Eye (tissue), 1 donor: ENCODE results near the gene SYT9.

ENCODE experiments used
- DNase-seq: peaks from one replicate; pipeline ENCODE4 v3.0.0-alpha.2; 2015

The SYT9 gene

GRCh38 chr11:7348432-7349304 is 97.0 kb downstream of the SYT9 start:
- DNase-seq = peak; percentile 45

DNA sequence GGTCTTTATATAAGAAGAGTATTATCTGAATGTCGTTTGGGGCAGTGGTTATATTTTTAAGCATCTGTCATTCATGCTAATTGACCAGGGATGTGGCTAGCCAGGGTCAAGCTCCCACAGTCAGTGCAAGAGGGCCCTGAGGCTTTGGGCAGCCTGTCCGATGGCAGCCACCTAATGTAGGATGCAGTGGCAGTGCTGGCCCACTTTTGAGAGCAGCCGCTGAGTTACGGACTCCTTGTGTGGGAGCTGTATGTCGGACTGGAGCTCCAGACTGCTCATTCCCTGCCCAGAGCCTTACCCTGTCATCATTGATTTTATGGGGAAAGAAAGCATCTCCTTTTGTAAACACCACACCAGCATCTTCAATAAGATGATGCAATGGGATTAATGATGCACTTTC is 99.5 kb downstream of the SYT9 start:
- no peak for DNase-seq

- DNase-seq = no peak
Observed at GRCh38 chr11:7353100-7353499, 101.4 kb downstream of the SYT9 start.

DNA sequence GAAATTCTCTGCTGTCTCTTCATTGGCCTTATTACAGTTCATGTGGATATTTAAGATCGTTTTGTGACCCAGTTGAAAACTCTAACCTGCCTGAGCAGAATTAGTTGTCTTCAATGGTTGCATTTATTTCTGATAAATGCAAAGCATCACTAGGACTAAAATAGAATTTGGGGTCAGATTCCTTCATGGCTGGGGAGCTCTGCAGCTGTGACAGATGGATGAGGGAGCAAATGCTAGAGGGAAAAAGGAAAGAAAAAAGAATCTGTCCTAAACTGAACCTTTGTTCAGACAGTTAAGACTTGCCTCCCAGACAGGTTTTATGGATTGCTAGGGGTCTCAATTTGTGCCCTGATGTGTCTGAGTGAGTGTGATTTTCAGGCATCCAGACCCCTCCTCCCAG is 113.0 kb downstream of the SYT9 start:
- no peak for DNase-seq

DNA sequence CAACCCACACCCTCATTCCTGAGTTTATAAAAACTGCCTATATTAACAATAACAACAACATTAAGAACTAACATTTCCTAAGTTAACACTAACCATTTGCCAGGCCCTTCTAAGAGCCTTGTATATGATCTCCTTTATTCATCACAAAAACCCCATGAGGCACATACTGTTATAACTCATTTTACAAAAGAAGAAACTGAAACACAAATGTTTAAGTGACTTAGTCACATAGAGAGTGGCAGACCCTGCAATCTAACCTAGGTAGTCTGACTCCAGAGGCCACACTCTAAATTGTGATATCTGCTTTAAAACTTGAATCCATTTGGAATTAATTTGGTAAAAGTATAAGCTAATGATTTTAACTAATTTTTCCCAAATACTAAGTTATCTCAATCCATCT is 116.1 kb downstream of the SYT9 start:
- DNase-seq = no peak

GRCh38 chr11:7376386-7376785 is 124.7 kb downstream of the SYT9 start:
- DNase-seq = no peak

DNA sequence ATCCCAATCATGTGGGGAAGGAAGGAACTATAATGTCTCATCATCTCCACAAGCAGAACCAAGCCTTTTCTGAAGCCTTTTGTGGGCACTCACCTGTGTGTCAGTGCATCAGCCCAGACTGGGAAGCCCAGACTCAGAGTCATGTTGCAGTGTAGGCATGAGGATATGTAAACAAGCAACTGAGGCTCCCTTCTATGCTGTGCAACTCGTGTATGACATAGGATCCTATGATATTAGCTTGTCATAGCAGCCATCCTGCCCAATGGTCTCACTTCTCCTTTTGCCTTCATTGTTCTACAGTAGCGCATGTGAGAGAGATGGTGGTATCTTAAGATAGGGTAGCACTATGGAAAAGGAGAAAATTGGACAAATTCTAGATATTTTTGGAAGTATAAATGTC is 130.2 kb downstream of the SYT9 start:
- DNase-seq = no peak

GRCh38 chr11:7383406-7383805 is 131.7 kb downstream of the SYT9 start:
- DNase-seq = no peak

- no peak for DNase-seq
Observed at GRCh38 chr11:7384691-7385090, 133.0 kb downstream of the SYT9 start.

DNA sequence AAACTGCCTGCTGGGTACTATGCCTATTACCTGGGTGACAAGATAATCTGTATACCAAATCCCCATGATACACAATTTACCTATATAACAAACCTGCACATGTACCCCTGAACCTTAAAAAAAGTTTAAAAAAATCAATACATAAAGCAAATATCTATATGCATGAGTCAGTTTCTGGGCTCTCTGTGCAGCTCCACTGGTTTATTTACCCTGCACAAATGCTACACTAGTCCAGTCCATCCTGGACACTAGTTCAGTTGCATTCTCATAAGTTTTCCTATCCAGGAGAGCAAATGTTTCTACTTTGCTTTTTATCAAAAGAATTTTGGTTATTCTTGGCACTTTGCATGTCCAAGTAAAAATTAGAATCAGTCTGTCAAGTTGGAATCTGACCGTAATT is 133.8 kb downstream of the SYT9 start:
- DNase-seq = no peak

- peak; percentile 40 for DNase-seq
Observed at GRCh38 chr11:7413961-7414915, 162.5 kb downstream of the SYT9 start.

DNA sequence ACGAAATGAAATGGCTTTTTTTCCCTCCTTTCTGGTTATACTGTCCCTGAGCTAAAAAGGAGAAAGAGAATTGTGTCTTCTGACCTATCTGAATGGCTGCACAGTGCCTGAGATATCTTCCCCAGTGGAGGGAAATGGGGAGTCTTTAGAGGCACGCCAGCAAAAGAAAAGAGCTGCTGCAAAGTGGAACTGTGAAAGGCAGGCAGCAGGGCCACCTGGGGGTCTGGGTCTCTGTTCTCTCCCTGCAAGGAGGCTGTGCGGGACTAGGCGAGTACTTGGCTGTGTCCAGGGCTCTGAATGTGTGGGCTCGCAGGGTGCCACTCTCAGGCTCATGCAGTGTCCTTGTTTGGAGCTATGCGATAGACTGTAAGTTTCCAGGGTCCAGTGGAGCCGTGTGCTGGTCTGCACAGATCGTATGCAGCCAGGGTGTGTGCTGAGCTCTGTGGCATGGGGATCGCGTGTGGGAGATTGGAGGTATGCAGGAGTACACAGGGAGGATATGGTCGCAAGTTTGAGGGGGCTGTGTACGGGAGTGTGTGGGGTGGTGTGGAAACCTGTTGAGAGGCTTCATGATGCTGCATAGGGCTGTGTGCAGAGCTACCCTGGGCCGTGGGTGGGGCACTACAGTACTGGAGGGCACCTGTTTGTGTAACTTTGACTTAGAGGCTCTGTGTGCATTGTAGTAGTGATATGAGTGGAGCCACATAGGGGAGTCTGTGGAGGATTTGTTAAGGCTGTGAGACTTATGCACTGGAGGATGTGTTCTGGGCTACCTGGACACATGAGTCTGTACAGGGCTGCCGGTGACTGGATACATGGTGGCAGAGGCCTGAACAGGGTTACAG is 163.5 kb downstream of the SYT9 start:
- no peak for DNase-seq

GRCh38 chr11:7416080-7416479 is 164.4 kb downstream of the SYT9 start:
- DNase-seq = no peak

DNA sequence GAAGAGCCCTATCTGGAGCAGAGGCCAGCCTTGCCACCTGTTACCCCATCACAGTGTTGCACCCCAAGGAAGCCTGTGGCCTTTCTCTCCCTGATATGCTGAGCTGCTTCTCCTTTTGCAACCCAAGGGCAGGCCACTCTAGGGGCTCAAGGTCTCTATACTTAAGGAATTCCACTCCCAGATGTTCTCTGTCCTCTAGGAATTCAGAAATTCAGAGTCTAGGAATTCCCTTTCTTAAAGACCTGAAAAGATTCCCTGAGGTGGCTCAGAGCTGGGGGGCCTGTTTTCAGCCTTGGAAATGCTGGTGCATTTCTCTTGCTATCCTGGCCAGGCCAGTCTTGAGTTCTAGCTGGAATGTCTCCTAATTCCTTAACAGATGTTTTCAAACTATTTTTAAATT is 165.6 kb downstream of the SYT9 start:
- no peak for DNase-seq

DNA sequence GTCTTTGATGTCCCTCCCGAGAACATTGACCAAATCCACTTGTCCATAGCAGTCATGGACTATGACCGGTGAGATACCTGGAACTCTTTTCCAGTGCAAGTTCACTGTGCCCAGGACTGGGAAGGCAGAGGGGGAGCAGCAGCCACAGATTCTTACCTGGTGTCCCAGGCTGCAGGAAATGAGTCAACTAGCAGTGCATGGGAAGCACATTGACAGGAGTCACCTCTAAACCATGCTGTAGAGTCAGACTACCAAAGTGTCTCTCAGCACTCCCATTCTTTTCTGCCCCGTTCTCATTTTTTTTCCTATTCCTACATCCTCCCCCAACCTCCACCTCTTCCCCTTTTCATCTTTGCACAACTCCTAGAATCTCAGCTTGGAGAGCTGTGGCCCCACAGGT is 166.4 kb downstream of the SYT9 start:
- no peak for DNase-seq

GRCh38 chr11:7418906-7419305 is 167.2 kb downstream of the SYT9 start:
- peak; percentile 24 for DNase-seq

GRCh38 chr11:7421136-7421535 is 169.4 kb downstream of the SYT9 start:
- no peak for DNase-seq

DNA sequence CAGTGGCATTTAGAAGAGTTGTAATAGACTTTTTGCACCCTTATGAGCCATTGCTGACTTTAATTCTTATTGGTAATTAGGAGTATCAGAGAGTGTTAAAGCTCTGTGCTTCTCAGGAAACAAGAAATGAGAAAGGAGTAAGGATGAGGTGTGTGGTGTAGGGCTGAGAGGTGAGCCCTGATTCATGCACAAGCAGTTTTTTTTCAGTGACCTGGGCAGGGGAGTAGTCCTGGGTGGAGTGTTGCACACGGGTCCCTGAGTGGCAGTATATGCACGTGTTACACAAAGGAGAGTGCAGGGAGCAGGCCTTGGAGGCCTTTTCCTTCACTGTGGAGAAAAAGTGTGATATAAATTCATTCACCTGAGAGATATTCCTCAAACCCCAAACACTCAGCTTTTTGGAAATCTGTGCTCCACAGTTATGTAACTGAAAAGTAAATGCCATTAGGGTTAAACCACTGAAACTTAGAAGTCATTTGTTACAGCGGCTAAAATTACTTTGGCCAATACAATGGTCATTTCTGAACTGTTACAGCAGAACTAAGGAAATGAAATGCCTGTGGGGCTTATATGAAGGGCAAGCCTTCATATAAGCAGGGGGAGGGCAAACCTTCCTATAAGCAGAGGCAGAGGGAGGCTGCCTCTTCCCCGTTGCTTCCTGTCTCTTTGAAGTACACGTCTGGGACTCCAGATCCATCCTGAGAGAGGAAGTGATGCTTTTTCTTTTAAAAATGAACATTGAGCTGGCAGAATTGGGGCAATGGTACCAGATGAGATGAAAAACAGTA is 171.0 kb downstream of the SYT9 start:
- no peak for DNase-seq

DNA sequence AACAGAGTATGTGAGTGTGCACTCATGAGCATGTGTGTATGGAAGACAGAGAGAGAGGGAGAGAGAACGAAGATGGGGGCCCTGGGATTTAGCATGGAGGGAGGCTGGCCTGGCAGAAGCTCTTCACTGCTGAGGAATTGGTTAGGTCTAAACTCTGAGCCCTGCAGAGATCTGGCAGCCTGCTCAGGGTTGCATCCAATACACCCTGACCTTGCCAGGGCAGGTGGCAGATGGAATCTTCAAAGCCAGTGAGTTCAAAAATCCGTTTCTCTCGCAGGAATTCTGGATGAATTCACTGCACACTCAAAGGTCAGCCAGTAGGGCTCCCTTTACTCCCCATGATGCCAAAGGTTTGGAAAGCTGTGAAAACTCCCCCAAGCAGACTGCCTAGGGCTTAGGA is 172.2 kb downstream of the SYT9 start:
- no peak for DNase-seq

GRCh38 chr11:7427733-7428132 is 176.0 kb downstream of the SYT9 start:
- no peak for DNase-seq

DNA sequence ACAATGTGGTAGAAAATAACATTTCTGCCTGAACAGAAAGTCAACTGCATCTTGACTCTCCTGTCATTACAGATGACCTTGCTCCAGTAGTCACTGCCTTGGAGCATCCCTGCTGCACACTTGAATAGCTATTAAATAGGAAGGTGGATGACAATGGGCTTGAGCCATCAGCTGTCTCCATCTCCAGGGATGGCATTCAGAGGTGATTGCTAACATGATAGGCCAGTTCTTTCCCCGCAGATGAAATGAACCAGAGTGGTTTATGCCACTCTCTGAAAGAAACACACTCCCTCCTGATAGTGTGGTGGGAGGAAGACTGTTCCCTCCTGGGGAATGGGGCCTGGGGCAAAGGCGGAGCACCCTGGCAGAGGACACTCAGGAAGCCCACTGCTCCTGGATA is 176.5 kb downstream of the SYT9 start:
- DNase-seq = peak; percentile 60

- no peak for DNase-seq
Observed at GRCh38 chr11:7430496-7430895, 178.8 kb downstream of the SYT9 start.
